Endothelial cell of umbilical vein (primary cell): ENCODE data around the gene MBL2. TPM values are rescaled to one million over a fixed set of nuclear protein-coding genes. Genes with fewer than 3 reads are reported as not detected.

Experiments
- BruUV-seq: library from RNA; stranded (reverse); fragments of 400-500 nt; replicated peaks from 2 replicates; lab custom pipeline; 2021; lab: Mats Ljungman, UMichigan
- CTCF ChIA-PET: fragments of 300-600, 350-600 bp; sonication (Branson Sonifier 250); formaldehyde crosslinking; loops from one replicate; lab custom pipeline; 2021; ENCODE audit warnings: antibody characterized with exemption, inconsistent platforms; lab: Charles Lee
- POLR2A ChIA-PET: fragments of 300-600, 350-600 bp; sonication (Branson Sonifier 250); formaldehyde crosslinking; loops from one replicate; lab custom pipeline; 2021; ENCODE audit warnings: antibody characterized with exemption, inconsistent platforms; lab: Charles Lee
- DNase-seq: peaks from one replicate; pipeline ENCODE4 v3.0.0-alpha.2; 2011; ENCODE audit warnings: low read depth, low spot score
- FAIRE-seq: peaks from 2 replicates; lab custom pipeline; 2011; peaks lifted over from hg19 to GRCh38; lab: Jason Lieb, UNC
- H2AFZ ChIP-seq: 2 replicates; pipeline ENCODE4 v1.6.0; 2012; ENCODE audit warnings: low read depth, low read length, control low read depth, inconsistent platforms
- H3K27ac ChIP-seq: 2 replicates; pipeline ENCODE4 v1.5.1; 2011; ENCODE audit warnings: low read depth, mild to moderate bottlenecking, control low read depth, low read length, moderate library complexity; ENCODE audit not compliant: insufficient read depth
- H3K27me3 ChIP-seq, 2 experiments: 2 replicates each; pipeline versions ENCODE4 v1.6.0 to v1.6.1; 2011; ENCODE audit warnings: low read length in 2 of 2, mixed read lengths in 1 of 2; ENCODE audit not compliant: control insufficient read depth in 2 of 2, insufficient read depth in 2 of 2
- H3K36me3 ChIP-seq, 2 experiments: 2 replicates in 1 of 2; 3 replicates in 1 of 2; pipeline ENCODE4 v1.5.1; 2011; ENCODE audit warnings: low read length in 2 of 2, mild to moderate bottlenecking in 1 of 2, moderate library complexity in 1 of 2; ENCODE audit not compliant: control insufficient read depth in 2 of 2, insufficient read depth in 2 of 2; ENCODE audit errors: extremely low read depth in 1 of 2
- H3K4me1 ChIP-seq: 3 replicates; pipeline ENCODE4 v1.5.1; 2011; ENCODE audit warnings: mild to moderate bottlenecking, low read length; ENCODE audit not compliant: control insufficient read depth, insufficient read depth; ENCODE audit errors: extremely low read depth
- H3K4me2 ChIP-seq: 2 replicates; pipeline ENCODE4 v1.6.1; 2011; ENCODE audit warnings: low read length, control low read depth, mixed read lengths; ENCODE audit not compliant: insufficient read depth
- H3K4me3 ChIP-seq, 3 experiments: fragments of 200-600 bp in 1 of 3; sonication (generic), shearing (Covaris generic) in 1 of 3; replicated peaks in 1 of 3; 2 replicates each; pipeline ENCODE4 v1.5.1; 2011 to 2016; ENCODE audit warnings: control low read depth in 3 of 3, low read length in 3 of 3, mild to moderate bottlenecking in 2 of 3, inconsistent platforms in 1 of 3, low read depth in 1 of 3, moderate library complexity in 1 of 3; ENCODE audit not compliant: insufficient read depth in 1 of 3
- H3K79me2 ChIP-seq: 2 replicates; pipeline ENCODE4 v1.6.0; 2012; ENCODE audit warnings: low read length, inconsistent platforms; ENCODE audit not compliant: control insufficient read depth, insufficient read depth
- H3K9ac ChIP-seq: replicated peaks from 2 replicates; pipeline ENCODE3; 2011; ENCODE audit warnings: low read length, control low read depth; ENCODE audit not compliant: insufficient read depth; ENCODE audit errors: extremely low read depth
- H3K9me1 ChIP-seq: replicated peaks from 3 replicates; pipeline ENCODE4 v1.6.0; 2011; ENCODE audit warnings: mild to moderate bottlenecking, low read length; ENCODE audit not compliant: control insufficient read depth, insufficient read depth; ENCODE audit errors: extremely low read depth
- H3K9me3 ChIP-seq: replicated peaks from 2 replicates; pipeline ENCODE4 v1.5.1; 2012; ENCODE audit warnings: low read length, inconsistent platforms; ENCODE audit not compliant: control insufficient read depth, insufficient read depth
- H4K20me1 ChIP-seq: replicated peaks from 2 replicates; pipeline ENCODE3; 2011; ENCODE audit warnings: mild to moderate bottlenecking, low read length; ENCODE audit not compliant: control insufficient read depth, insufficient read depth; ENCODE audit errors: extremely low read depth
- CTCF ChIP-seq, 2 donors: IDR thresholded peaks; 1 replicate in 1 of 2; 2 replicates in 1 of 2; pipeline ENCODE4 v1.5.1; 2011; ENCODE audit warnings: low read length in 2 of 2, mild to moderate bottlenecking in 2 of 2, moderate library complexity in 2 of 2, control low read depth in 1 of 2, inconsistent platforms in 1 of 2, low read depth in 1 of 2; ENCODE audit not compliant: insufficient read depth in 1 of 2; ENCODE audit errors: extremely low read depth in 1 of 2
- EZH2 ChIP-seq: IDR thresholded peaks from 2 replicates; pipeline ENCODE4 v1.6.1; 2012; ENCODE audit warnings: borderline replicate concordance, low read depth, mild to moderate bottlenecking, moderate library complexity, low read length, inconsistent platforms; ENCODE audit not compliant: severe bottlenecking
- FOS ChIP-seq: IDR thresholded peaks from 2 replicates; pipeline ENCODE4 v1.6.1; 2011; ENCODE audit warnings: mild to moderate bottlenecking, low read length, moderate library complexity, borderline replicate concordance; ENCODE audit not compliant: insufficient read depth
- GATA2 ChIP-seq: IDR thresholded peaks from 2 replicates; pipeline ENCODE4 v1.7.0; 2011; ENCODE audit warnings: low read depth, mild to moderate bottlenecking, moderate library complexity, mixed read lengths, low read length; ENCODE audit not compliant: insufficient read length, insufficient read depth
- JUN ChIP-seq: IDR thresholded peaks from 2 replicates; pipeline ENCODE4 v1.6.1; 2011; ENCODE audit warnings: borderline replicate concordance, low read depth; ENCODE audit not compliant: insufficient read length, insufficient read depth
- MYC ChIP-seq: IDR thresholded peaks from one replicate; pipeline ENCODE4 v1.6.1; 2011; ENCODE audit warnings: mild to moderate bottlenecking, low read depth, low read length
- POLR2A ChIP-seq: IDR thresholded peaks from 2 replicates; pipeline ENCODE4 v1.6.1; 2012; ENCODE audit warnings: low read depth, mild to moderate bottlenecking, control low read depth, low read length
- POLR2AphosphoS5 ChIP-seq: IDR thresholded peaks from 2 replicates; pipeline ENCODE4 v1.6.1; 2012; ENCODE audit warnings: low read depth, mild to moderate bottlenecking, control low read depth, low read length, moderate library complexity; ENCODE audit not compliant: insufficient read depth
- dilution Hi-C: fragments of 300-500 bp; cut with MboI; formaldehyde crosslinking; loops from one replicate; pipeline ENCODE4 v1.15.0; 2019; ENCODE audit warnings: low sequenced_read_pairs; ENCODE audit not compliant: extremely low pct_ligation_motif_present
- intact Hi-C: fragments of 100-400 bp; cut with micrococcal nuclease; formaldehyde crosslinking; loops from one replicate; pipeline ENCODE4 v1.10.0; 2022
- polyA plus RNA-seq, 4 experiments: library from polyadenylated mRNA; depleted of rRNA in 3 of 4; stranded (reverse) in 3 of 4; unstranded in 1 of 4; fragments of >200 nt; gene quantifications; 2 replicates each; pipeline versions ENCODE4 v1.2.1 to v1.2.3, GENCODE V29; 2011 to 2012; ENCODE audit warnings: missing spikeins in 1 of 4
- total RNA-seq: library from RNA; stranded (reverse); gene quantifications from 2 replicates; pipeline ENCODE4 v1.2.3, GENCODE V29; 2021
- TF ChIP-seq, protein P1 (sequence below): IDR thresholded peaks from 2 replicates; pipeline ENCODE4 v1.6.1; 2011; ENCODE audit not compliant: insufficient read depth, insufficient read length

MBL2 gene
- total and polyA plus RNA-seq, 2 donors (not counting 3 experiments of a cell fraction or from before 2014, with no cell fraction given) = not detected

GRCh38 chr10:52750629-52751028 is 22.0 kb downstream of the MBL2 start:
- peaks cover 2 to 4% of the 10 kb centered on the region in 2 experiments for H3K27me3 ChIP-seq
- no TSS peak for BruUV-seq
- no peak overlapping the region for H3K4me3 ChIP-seq
- H2AFZ ChIP-seq = no peak overlapping the region
- no peaks in the 10 kb centered on the region for H3K36me3 ChIP-seq
- H3K9ac ChIP-seq = no peak overlapping the region
- H4K20me1 ChIP-seq = no peaks in the 10 kb centered on the region
- CTCF ChIA-PET = no interaction called here
- H3K79me2 ChIP-seq = no peaks in the 10 kb centered on the region
- TF ChIP-seq JUN = no peak
- TF ChIP-seq EZH2 = no peak
- TF ChIP-seq POLR2AphosphoS5 = no peak
- no peak for TF ChIP-seq GATA2
- TF ChIP-seq POLR2A = no peak
- no peak for TF ChIP-seq MYC
- no peak for TF ChIP-seq FOS
- TF ChIP-seq, protein P1, sequence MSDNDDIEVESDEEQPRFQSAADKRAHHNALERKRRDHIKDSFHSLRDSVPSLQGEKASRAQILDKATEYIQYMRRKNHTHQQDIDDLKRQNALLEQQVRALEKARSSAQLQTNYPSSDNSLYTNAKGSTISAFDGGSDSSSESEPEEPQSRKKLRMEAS = no peak
- TF ChIP-seq CTCF (IDR thresholded peaks at IDR 0.05; ENCODE audit: extremely low read depth in 1 of 2, insufficient read depth in 1 of 2, low read depth in 1 of 2, low read length in 2 of 2) = no peak
- POLR2A ChIA-PET = no interaction called here
- dilution Hi-C loops (no loop called here), intact Hi-C loops (no loop called here)
- no peak for DNase-seq
- H3K9me3 ChIP-seq = no peaks in the 10 kb centered on the region
- no peak for FAIRE-seq
- no peaks in the 10 kb centered on the region for H3K4me1 ChIP-seq
- H3K9me1 ChIP-seq = no peaks in the 10 kb centered on the region
- no peak overlapping the region for H3K27ac ChIP-seq
- no peak overlapping the region for H3K4me2 ChIP-seq
